Keratinocyte (primary cell): ENCODE measurements around the gene TGFB1I1. TPM values are rescaled to one million over a fixed set of nuclear protein-coding genes. Genes with fewer than 3 reads are reported as not detected.
A peak's percentile ranks its signal among the peaks of the same experiment; 100 is the strongest.

ENCODE experiments used
- DNase-seq: peaks from one replicate; pipeline ENCODE4 v3.0.0-alpha.2; 2011; ENCODE audit warnings: low read depth, missing footprints, low spot score
- FAIRE-seq: peaks from 2 replicates; lab custom pipeline; 2011; peaks lifted over from hg19 to GRCh38; lab: Jason Lieb, UNC
- H2AFZ ChIP-seq: 2 replicates; pipeline ENCODE4 v1.6.0; 2012; ENCODE audit warnings: low read length, control low read depth, inconsistent platforms; ENCODE audit not compliant: control insufficient read depth
- H3K27ac ChIP-seq: 2 replicates; pipeline ENCODE4 v1.5.1; 2011; ENCODE audit warnings: low read length; ENCODE audit not compliant: control insufficient read depth, insufficient read depth
- H3K27me3 ChIP-seq: 3 replicates; pipeline ENCODE4 v1.6.0; 2011; ENCODE audit warnings: low read length; ENCODE audit not compliant: control insufficient read depth, insufficient read depth; ENCODE audit errors: extremely low read depth
- H3K36me3 ChIP-seq, 2 experiments: 2 replicates in 1 of 2; 3 replicates in 1 of 2; pipeline ENCODE4 v1.5.1; 2011; ENCODE audit warnings: low read length in 2 of 2, mild to moderate bottlenecking in 1 of 2; ENCODE audit not compliant: control insufficient read depth in 2 of 2, insufficient read depth in 2 of 2; ENCODE audit errors: extremely low read depth in 1 of 2
- H3K4me1 ChIP-seq: 3 replicates; pipeline ENCODE4 v1.5.1; 2011; ENCODE audit warnings: low read length; ENCODE audit not compliant: control insufficient read depth, insufficient read depth; ENCODE audit errors: extremely low read depth
- H3K4me2 ChIP-seq: 3 replicates; pipeline ENCODE4 v1.6.0; 2011; ENCODE audit warnings: low read depth, low read length; ENCODE audit not compliant: control insufficient read depth, insufficient read depth; ENCODE audit errors: extremely low read depth
- H3K4me3 ChIP-seq, 3 experiments: fragments of 200-600 bp in 1 of 3; sonication (generic) in 1 of 3; 2 replicates in 2 of 3; 3 replicates in 1 of 3; pipeline ENCODE4 v1.5.1; 2011 to 2016; ENCODE audit warnings: low read length in 3 of 3, mild to moderate bottlenecking in 3 of 3, control low read depth in 2 of 3, inconsistent platforms in 1 of 3, low read depth in 1 of 3, mixed read lengths in 1 of 3, mixed run types in 1 of 3, moderate library complexity in 1 of 3; ENCODE audit not compliant: control insufficient read depth in 2 of 3, insufficient read depth in 2 of 3; ENCODE audit errors: extremely low read depth in 1 of 3
- H3K79me2 ChIP-seq: 2 replicates; pipeline ENCODE4 v1.6.0; 2012; ENCODE audit warnings: low read length; ENCODE audit not compliant: control insufficient read depth, insufficient read depth
- H3K9ac ChIP-seq: 3 replicates; pipeline ENCODE4 v1.6.0; 2011; ENCODE audit warnings: low read length; ENCODE audit not compliant: control insufficient read depth, insufficient read depth; ENCODE audit errors: extremely low read depth
- H3K9me1 ChIP-seq: 3 replicates; pipeline ENCODE4 v1.6.0; 2011; ENCODE audit warnings: low read length; ENCODE audit not compliant: control insufficient read depth, insufficient read depth; ENCODE audit errors: extremely low read depth
- H3K9me3 ChIP-seq: 2 replicates; pipeline ENCODE4 v1.5.1; 2012; ENCODE audit warnings: low read depth, low read length; ENCODE audit not compliant: control insufficient read depth
- H4K20me1 ChIP-seq: 3 replicates; pipeline ENCODE4 v1.6.0; 2011; ENCODE audit warnings: low read length; ENCODE audit not compliant: control insufficient read depth, insufficient read depth; ENCODE audit errors: extremely low read depth
- CTCF ChIP-seq, 3 experiments: IDR thresholded peaks in 1 of 3; conservative IDR thresholded peaks in 1 of 3; optimal IDR thresholded peaks in 1 of 3; 2 replicates in 2 of 3; 3 replicates in 1 of 3; pipeline versions ENCODE3 to v1.5.1; 2011; ENCODE audit warnings: low read length in 3 of 3, mild to moderate bottlenecking in 3 of 3, moderate library complexity in 2 of 3, control low read depth in 1 of 3, inconsistent platforms in 1 of 3; ENCODE audit not compliant: insufficient read depth in 2 of 3; ENCODE audit errors: extremely low read depth in 1 of 3
- EZH2 ChIP-seq: IDR thresholded peaks from one replicate; pipeline ENCODE4 v1.6.1; 2012; ENCODE audit warnings: inconsistent platforms, mild to moderate bottlenecking, low read length, moderate library complexity
- dilution Hi-C: fragments of 300-500 bp; cut with MboI; formaldehyde crosslinking; loops from one replicate; pipeline ENCODE4 v1.7.0; 2020; ENCODE audit warnings: low sequenced_read_pairs; ENCODE audit not compliant: extremely low pct_ligation_motif_present
- polyA plus RNA-seq, 5 experiments: library from polyadenylated mRNA; depleted of rRNA in 3 of 5; stranded (reverse) in 3 of 5; stranded (forward) in 1 of 5; unstranded in 1 of 5; fragments of >200 nt; gene quantifications; 1 replicate in 1 of 5; 2 replicates in 3 of 5; 3 replicates in 1 of 5; pipeline versions ENCODE4 v1.2.1 to v1.2.3, GENCODE V29; 2011 to 2012; ENCODE audit warnings: missing spikeins in 2 of 5, low read depth in 1 of 5, low replicate concordance in 1 of 5

TGFB1I1 gene
- polyA plus RNA-seq, 1 donor (not counting 4 experiments of a cell fraction or from before 2014, with no cell fraction given), result 3.7 TPM

- H3K4me3 ChIP-seq, result peak overlapping the region in 2 of 3 experiments; percentile 6 to 29
- FAIRE-seq (no peak), DNase-seq (no peak)
- peak overlapping the region; percentile 49 for H2AFZ ChIP-seq
- H3K79me2 ChIP-seq, result no peaks in the 10 kb centered on the region
- dilution Hi-C loops, result no loop called here
- no peak overlapping the region for H3K27ac ChIP-seq
- peaks cover 4% of the 10 kb centered on the region for H3K4me1 ChIP-seq
- no peaks in the 10 kb centered on the region for H3K9me1 ChIP-seq
- peak overlapping the region; percentile 41 for H3K9ac ChIP-seq
- H3K36me3 ChIP-seq, result peaks cover 0 to 3% of the 10 kb centered on the region in 2 experiments
- H3K4me2 ChIP-seq, result peak overlapping the region; percentile 47
- TF ChIP-seq CTCF (optimal IDR thresholded peaks at IDR 0.05 in 1 of 3, IDR thresholded peaks at IDR 0.05 in 1 of 3, conservative IDR thresholded peaks at IDR 0.05 in 1 of 3; ENCODE audit: extremely low read depth in 1 of 3, insufficient read depth in 2 of 3, low read length in 3 of 3), result no peak
- no peak for TF ChIP-seq EZH2
- H3K27me3 ChIP-seq, result no peaks in the 10 kb centered on the region
- no peaks in the 10 kb centered on the region for H3K9me3 ChIP-seq
- no peaks in the 10 kb centered on the region for H4K20me1 ChIP-seq
These were observed 4.6 kb downstream of the TGFB1I1 start for GRCh38 chr16:31476303-31477219.

- Histone ChIP-seq H3K4me1 (peaks cover 2% of the 10 kb centered on the region), H3K27me3 (no peaks in the 10 kb centered on the region), H3K27ac (no peak overlapping the region), H3K4me2 (peak overlapping the region; percentile 32), H3K9ac (no peak overlapping the region), H2AFZ (peak overlapping the region; percentile 30), H3K9me1 (no peaks in the 10 kb centered on the region), H3K4me3 (peak overlapping the region in 1 of 3 experiments; percentile 1), H4K20me1 (no peaks in the 10 kb centered on the region), H3K79me2 (no peaks in the 10 kb centered on the region), H3K9me3 (no peaks in the 10 kb centered on the region), H3K36me3 (peaks cover 0 to 3% of the 10 kb centered on the region in 2 experiments)
- dilution Hi-C loops, result no loop called here
- DNase-seq, result no peak
- no peak for TF ChIP-seq EZH2
- TF ChIP-seq CTCF (optimal IDR thresholded peaks at IDR 0.05 in 1 of 3, IDR thresholded peaks at IDR 0.05 in 1 of 3, conservative IDR thresholded peaks at IDR 0.05 in 1 of 3; ENCODE audit: extremely low read depth in 1 of 3, insufficient read depth in 2 of 3, low read length in 3 of 3), result no peak
- FAIRE-seq, result no peak
These were observed 5.6 kb downstream of the TGFB1I1 start for GRCh38 chr16:31477220-31478216.
